Cortex of kidney (tissue), 1 donor: ENCODE results near the gene TSPAN5.

ENCODE experiments used
- DNase-seq: peaks from one replicate; lab custom pipeline; 2025; lab: John Stamatoyannopoulos, UW

Gene TSPAN5

DNA sequence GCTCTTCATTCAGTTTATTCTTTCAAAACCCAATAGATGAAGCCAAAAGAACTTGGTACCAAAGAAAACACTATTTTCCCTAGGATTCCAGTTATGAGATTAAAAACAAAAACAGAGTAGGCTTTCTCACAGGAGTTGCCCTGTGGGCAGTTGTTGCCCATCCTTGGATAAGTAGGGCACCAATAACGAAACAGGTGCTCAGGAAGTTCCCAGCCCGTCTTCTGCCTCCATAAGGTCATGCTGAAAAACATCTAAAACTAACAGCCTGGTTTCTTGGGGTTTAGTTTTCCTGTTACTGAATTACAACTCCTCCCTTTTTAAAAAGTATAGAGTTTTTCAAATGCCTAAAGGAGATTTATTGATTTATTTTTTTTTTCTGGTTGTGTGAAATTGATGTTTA is 14.7 kb downstream of the TSPAN5 start:
- no peak for DNase-seq

GRCh38 chr4:98642991-98643426 is 15.4 kb downstream of the TSPAN5 start:
- no peak for DNase-seq

DNA sequence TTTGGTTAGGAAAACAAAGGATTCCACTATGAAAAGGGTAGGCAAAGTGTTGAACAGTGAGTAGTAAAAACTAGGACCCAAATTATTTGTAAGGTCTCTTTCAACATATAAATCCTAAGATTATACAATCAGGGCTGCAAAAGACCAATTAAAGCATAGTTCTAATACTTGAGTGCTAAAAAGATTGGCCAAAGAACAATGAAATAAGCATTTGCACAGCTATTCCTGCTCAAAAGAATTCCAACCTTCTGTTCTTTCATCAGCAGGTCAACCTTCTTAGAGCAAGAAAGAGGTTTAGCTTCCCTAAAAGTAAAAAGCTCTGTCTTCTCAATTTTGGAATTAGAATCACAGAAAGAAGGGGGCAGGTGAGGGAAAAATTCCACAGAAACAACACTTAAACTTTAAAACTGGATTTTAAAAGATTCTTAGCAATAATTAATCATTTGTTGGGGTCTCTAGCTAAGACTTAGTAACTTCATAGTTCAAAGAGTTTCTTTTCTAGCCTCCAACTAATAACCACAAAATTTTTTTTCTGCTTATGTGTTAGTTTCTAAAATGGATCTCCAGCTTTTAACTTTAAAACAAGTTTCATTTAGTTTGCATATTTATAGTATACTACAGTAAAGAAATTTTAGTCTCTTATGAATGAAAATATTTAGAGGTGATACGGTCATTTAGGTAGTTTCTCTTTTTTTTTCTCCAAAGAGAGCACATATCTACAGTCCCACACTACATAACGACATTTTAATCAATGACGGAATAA is 16.3 kb downstream of the TSPAN5 start:
- DNase-seq: no peak

DNA sequence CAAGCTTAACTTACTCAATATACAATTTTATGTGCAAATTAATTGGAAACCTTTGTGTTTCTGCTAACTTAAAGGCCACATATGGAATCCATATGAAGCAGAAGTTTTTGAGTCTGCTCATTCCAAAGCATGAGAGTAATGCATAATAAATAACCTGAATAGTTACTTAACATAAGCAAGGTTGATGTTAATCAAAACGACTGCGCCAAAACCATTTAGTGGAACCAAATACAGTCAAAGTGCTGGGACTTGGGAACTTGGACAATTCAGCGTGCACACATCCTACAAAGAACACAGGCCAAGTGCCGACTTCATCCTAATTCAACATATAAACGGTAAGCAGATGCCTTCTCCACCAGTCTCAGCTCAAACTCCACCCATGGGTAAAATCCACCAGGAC is 17.0 kb downstream of the TSPAN5 start:
- no peak for DNase-seq

- DNase-seq: no peak
Measured at GRCh38 chr4:98639523-98639922, 18.9 kb downstream of the TSPAN5 start.

- DNase-seq: no peak
Measured at GRCh38 chr4:98639108-98639507, 19.3 kb downstream of the TSPAN5 start.

DNA sequence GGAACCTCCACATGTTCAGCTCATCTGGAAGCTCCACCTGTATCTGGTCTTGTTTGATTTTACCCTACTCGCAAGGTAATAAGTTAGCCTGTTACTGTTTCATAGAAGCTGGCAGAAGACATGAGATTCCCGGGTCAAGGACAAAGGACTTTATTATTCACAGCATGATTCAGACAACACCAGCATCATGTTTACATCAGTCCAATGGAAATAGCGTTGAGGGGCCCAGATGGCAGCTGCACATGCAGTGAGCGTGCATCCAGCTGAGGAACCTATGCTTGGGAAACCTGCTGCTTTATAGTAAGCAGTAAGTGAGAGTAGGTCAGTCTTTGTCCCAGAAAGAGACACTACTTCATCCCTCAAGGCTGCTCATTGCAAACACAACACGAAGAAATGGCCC is 19.8 kb downstream of the TSPAN5 start:
- no peak for DNase-seq

- DNase-seq: no peak
Measured at GRCh38 chr4:98634061-98634460, 24.4 kb downstream of the TSPAN5 start.

- DNase-seq: no peak
Measured at GRCh38 chr4:98633159-98633558, 25.3 kb downstream of the TSPAN5 start.

- no peak for DNase-seq
Measured at GRCh38 chr4:98632258-98632657, 26.2 kb downstream of the TSPAN5 start.

GRCh38 chr4:98631506-98631905 is 26.9 kb downstream of the TSPAN5 start:
- no peak for DNase-seq

DNA sequence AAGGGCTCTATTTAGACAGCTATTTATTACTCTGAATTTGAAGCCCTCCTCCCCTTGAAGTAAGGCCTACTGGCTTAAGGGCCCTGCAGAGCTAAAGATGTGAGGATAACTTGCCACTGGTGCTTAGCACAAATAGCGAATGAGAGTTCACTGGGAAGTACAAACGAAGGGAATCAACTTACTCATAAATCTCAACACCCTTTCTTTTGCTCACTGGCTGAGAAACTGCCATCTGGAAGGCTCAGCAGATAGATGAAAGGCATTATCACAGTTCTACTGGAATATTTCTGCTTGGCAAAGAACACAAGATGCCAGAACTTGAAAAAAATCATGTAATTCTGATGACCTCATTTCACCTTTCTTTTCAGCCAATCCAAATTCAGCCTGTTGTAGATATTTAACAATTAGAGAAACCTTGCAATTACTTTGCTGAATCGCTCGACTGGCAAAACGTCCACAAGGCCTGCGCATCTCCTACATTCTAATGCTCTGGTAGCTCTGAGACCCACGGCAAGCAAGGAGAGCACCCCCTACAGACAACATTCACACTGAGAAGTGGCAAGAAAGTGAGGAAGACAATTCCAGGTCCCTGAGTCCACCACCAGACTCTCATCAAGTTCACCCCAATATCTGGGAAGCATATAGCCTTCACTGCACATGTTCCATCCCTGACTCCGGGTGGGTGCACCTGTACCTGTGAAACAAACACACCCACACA is 27.5 kb downstream of the TSPAN5 start:
- DNase-seq: no peak

DNA sequence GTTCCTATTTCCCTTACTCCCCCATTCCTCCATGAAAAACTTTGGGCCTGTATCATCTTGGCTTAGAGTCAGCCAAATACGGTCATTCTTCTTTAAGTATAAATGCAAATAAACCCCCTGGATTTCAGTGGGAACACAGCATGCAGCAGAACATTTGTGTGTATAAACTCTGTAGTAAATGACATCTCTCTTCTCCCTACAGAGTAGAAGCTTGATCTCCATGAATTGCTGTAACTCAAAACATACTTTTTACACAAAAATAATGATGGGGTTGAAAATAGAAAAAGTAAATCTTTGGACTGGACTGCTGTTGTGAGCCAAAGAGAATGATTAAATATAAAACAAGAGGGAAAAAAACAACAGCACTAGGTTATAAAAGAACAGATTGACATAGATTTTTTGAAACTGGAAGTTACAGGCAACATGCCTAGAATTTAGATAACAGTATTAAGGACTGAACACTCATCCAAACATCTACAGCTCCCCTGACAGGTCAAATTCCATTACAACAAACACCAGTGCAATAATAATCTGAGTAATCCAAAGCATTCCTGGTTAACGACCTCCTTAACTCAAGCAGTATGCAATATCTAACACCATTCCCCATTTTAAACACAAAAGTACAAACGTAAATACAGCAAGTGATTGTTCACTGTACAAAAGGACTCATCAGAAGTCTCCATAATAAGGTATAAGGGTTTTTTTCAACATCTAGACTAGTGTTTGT is 30.7 kb downstream of the TSPAN5 start:
- no peak for DNase-seq

DNA sequence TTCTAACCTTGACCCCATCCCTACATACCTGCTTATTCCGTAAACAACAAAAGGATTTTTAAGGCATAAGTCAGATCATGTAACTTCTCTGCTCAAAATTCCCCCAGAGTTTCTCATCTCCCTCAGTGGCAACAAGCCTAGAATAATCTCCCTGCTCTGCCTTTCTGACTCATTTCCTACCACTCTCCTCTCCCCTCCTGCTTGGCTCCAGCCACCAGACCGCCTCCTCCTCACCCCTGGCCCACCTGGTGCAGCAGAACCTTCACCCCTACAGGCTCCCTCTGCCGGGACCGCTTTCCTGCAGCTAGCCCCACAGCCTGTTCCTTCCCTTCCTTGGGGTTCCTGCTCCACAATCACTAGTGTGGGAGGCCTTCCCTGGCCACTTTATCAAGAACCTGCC is 32.1 kb downstream of the TSPAN5 start:
- DNase-seq: no peak

DNA sequence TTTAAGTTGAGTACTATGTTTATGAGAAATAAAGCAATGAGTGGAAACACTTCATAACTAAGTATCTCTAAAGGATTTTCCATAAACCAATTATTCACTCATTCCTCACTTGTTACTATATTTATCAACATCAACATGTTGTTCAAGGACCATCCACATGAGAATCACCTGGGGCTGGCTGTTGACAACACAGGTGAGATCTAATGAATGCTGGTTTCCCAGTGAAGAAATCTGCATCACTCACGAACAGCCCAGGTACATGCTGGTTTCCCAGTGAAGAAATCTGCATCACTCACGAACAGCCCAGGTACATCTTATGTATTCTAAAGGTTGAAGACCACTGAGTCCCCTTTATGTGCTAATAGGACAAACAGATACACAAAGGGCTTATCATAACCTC is 32.5 kb downstream of the TSPAN5 start:
- no peak for DNase-seq

DNA sequence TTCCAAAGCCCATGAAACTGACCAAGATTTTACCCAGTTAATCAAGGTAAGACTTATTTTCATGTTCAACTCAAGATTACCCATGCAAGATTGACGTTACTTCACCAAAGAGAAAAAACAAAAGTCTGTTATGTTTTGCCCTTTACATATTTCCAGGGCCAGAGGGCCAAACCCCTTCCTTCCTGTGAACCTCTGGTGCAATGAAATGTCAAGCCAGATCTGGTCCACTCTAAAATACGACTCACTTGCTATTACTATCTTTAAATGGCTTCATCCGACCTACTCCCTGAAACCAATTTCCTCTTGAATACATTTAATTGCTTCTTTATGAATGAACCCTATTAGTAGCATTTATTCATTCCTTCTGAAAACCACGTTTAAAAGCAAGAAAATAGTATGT is 33.0 kb downstream of the TSPAN5 start:
- no peak for DNase-seq

DNA sequence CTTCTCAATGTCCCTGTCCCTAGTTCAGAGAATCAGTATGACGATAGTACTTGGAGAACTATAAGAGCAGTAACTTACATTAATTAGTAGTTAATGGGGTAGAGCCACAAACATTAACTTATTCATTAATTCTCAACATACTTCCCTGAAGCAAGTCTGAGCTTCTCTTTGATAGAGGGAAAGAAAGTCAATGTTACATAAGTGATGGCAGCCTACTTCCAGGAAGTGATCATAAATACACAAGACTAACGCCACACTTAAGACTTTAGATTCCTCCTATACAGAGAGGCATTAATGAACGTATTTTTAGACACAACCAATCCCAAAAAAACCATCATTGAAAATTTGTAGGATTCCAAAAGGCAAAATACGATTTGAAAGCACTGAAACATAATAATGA is 33.8 kb downstream of the TSPAN5 start:
- no peak for DNase-seq

- DNase-seq: no peak
Measured at GRCh38 chr4:98624144-98624543, 34.3 kb downstream of the TSPAN5 start.

DNA sequence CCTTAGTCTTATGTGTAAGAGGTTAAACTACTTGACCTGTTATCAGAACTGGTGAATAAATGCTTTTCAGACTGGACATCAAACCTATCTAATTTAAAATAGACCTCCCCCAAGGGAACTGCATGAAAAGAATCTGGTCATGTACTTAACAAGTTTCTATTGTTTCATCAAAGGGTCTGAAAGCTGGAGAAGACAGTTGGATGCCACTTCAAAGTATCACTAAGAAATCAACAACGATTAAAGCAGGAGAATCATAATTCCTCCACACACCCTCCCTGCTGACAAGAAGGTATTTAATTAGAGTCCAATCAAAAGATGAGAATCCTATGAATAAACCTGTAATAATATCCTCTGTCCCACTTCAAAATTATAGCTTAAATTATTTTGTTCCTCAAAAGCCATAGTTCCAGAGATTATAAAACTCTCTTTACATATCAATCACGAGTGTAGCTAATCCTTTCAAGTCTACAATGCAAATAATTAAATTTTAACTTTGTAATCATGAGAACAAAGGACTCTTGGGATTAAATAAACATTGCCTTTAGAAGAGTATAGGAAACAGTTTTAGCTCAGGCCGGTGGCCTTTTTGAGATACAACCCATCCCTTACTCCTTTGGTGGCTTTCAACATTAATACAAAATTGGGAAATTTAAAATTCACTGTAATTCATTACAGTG is 35.1 kb downstream of the TSPAN5 start:
- DNase-seq: no peak

DNA sequence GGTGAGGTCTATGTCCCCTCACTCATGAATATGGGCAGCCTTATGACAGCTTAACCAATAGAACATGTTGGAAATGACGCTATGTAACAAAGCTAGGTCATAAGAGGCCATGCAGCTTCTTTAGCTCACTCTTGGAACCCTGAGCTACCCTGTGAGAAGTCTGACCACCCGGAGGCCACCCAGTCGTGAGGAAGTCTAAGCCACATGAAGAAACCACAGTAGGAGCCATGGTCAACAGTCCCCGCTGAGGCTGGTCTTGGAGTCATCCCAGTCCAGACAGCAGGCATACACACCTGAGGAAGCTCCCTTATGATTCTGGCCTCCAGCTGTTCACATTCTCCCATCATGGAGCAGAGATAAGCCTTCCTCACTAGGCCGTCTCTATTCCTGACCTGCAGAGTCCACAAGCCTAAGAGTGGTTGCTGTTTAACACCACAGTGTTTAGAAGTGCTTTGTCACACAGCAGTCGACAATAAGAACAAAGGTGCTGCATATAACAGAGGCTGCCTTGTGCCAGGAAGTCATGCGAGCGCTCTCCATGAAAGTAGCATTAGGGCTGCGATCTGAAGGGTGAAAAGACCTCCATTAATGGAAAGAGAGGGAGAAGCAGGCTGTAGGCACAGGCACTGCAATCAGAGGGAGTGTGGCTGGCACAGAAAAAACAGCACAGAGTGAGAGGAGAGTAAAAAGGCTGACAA is 38.2 kb downstream of the TSPAN5 start:
- no peak for DNase-seq

DNA sequence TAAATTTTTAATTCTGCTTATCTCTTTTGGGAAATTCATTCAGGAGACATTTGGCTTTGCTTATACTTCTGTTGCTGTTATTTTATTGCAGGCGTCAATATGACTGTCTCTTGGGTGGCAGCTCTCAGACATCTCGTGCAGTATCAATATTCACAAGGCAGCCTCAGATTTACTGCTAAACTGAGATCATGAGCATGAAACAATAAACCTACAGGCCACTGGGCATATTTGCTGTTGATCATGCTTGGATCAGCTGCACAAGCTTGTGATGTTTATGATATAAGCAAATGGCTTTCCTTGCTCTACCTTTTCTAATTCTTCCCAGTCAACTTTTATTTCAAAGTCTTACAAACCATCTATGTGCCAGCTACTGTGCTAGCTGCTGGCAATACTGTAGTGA is 39.2 kb downstream of the TSPAN5 start:
- no peak for DNase-seq

DNA sequence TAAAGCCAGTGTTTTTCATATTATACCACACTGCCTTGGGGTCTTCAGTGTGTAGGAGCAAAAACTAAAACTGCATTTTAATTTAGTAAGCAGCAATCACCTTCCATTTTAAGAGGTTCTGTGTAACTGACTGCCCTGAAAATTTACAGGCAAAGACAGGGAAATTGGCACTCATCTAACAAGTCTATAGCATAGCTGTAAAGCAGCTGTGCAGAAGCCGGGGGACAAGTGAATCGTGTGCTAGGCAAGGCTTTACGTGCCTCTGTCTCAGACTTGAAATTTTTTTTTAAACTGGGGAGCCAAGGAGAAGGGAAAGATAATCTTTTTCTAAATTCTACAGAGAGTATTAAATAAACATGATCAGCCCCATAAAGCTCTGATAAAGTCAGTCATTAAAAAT is 39.7 kb downstream of the TSPAN5 start:
- no peak for DNase-seq
